AG09309 (cell line): ENCODE results near the gene ACYP1.

Experiments
- DNase-seq: peaks from one replicate; pipeline ENCODE4 v3.0.0-alpha.2; 2010; ENCODE audit warnings: low read depth
- H3K4me3 ChIP-seq: 2 replicates; pipeline ENCODE4 v1.5.1; 2011; ENCODE audit warnings: mild to moderate bottlenecking, low read depth, low read length, moderate library complexity; ENCODE audit not compliant: control insufficient read depth
- TF ChIP-seq, protein P1 (sequence below): IDR thresholded peaks from 2 replicates; pipeline ENCODE4 v1.5.1; 2011; ENCODE audit warnings: mild to moderate bottlenecking, low read depth, low read length, inconsistent platforms; ENCODE audit not compliant: insufficient read depth, control insufficient read depth; ENCODE audit errors: missing control alignments

The ACYP1 gene

DNA sequence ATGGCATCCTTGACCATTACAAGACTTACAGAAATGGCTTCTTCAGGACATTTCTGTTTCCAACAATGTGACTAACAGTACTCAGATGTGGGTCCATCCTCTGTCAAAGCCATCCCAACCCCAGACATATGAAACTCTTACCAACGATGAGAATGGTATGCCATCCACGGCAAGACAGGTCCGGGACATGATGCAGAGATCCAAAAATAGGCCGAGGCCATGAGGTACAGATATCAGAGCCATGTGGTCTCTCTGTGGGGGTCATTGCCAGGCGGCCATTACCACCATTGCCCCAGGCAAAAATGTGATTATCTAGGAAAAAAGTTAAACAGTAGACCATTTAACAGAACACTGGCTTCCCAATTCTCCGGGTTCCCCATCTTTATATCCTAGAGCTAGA, 33.1 kb upstream of the ACYP1 start:
- DNase-seq = no peak
- H3K4me3 ChIP-seq = no peak overlapping the region
- TF ChIP-seq, protein P1, sequence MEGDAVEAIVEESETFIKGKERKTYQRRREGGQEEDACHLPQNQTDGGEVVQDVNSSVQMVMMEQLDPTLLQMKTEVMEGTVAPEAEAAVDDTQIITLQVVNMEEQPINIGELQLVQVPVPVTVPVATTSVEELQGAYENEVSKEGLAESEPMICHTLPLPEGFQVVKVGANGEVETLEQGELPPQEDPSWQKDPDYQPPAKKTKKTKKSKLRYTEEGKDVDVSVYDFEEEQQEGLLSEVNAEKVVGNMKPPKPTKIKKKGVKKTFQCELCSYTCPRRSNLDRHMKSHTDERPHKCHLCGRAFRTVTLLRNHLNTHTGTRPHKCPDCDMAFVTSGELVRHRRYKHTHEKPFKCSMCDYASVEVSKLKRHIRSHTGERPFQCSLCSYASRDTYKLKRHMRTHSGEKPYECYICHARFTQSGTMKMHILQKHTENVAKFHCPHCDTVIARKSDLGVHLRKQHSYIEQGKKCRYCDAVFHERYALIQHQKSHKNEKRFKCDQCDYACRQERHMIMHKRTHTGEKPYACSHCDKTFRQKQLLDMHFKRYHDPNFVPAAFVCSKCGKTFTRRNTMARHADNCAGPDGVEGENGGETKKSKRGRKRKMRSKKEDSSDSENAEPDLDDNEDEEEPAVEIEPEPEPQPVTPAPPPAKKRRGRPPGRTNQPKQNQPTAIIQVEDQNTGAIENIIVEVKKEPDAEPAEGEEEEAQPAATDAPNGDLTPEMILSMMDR = no peak

DNA sequence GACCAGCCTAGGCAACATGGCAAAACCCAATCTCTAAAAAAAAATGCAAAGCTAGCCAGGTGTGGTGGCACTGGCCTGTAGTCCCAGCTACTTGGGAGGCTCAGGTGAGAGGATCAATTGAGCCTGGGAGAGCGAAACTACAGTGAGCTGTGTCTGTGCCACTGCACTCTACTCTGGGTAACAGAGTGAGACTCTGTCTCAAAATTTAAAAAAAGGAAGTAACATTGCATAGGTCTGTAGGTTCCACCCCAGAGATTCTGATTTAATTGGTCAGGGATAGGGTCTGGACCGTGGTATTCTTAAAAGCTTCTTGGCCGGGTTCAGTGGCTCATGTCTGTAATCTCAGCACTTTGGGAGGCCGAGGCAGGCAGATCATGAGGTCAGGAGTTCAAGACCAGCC, 31.9 kb upstream of the ACYP1 start:
- TF ChIP-seq, protein P1 = no peak
- no peak for DNase-seq
- H3K4me3 ChIP-seq = no peak overlapping the region

DNA sequence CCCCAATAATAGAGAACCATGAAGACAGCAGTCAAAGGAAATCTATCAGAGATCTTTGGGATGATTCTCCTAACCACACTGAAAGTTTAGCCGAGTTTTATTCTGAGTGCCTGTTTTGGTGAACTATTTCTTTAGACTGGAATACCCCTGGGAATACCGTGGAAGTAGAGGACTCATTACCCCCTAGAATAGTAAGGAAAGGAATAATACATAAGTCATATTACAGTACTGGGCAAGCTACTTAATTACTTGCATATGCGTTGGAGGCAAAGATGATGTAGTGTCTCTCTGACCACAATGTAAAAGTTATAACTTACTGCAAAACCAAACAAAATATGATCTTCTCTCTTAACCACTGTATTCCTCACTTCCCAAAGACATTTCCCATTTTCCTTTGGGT, 31.1 kb upstream of the ACYP1 start:
- TF ChIP-seq, protein P1 = no peak
- H3K4me3 ChIP-seq = no peak overlapping the region
- DNase-seq = peak; percentile 32

DNA sequence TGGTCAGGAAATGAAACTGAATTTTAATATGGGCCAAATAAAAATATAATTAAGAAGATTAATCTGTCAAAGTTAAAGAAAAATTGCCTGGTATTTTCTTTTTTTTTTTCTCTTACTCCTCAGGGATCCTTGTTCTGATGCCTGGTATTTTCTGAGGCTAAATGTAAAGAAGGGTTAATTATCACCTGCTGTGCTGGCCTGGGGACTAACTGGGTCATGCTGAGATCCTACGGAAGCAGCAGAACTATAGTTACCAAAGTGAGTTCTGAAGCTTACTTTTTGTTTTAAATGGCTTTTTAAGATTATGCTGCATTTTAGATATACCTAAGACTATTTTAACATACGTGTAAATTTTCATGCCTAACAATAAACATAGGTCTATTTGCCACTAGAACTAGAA, 28.9 kb upstream of the ACYP1 start:
- TF ChIP-seq, protein P1 = no peak
- no peak overlapping the region for H3K4me3 ChIP-seq
- DNase-seq = no peak

DNA sequence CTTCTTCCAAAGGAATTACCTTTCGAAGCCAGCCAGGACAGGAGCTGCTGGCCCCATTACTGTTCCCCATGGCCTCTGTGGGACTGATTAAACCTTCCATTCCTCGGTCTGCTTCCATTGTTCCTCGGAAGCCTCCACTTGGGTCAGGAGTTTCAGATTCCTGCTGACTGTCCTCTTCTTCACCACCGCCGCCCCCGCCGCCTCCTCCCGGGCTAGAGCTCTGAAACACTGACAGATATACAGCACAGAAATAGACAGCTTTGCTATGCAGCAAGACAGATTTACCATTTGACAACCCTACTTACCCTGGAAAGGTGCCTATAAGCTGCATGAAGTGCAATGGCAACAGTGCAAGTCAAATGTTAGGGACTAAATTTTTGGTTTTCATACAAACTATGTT, 27.4 kb upstream of the ACYP1 start:
- no peak for DNase-seq
- no peak overlapping the region for H3K4me3 ChIP-seq
- TF ChIP-seq, protein P1 = no peak

DNA sequence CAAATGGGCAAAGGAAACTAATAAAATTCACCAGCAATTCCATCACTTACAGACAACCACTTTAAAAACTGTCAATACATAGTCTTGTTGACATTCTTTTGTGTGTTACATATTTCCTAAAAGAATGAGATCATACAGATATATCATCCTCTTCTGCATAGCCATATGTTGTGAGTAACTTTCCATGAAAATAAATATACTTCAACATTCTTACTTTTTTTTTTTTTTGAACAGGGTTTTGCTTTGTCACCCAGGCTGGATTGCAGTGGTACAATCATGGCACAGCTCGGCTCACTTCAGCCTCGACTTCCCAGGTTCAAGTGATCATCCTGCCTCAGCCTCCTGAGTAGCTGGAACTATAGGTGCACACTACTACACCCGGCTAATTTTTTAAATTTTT, 26.5 kb upstream of the ACYP1 start:
- DNase-seq = no peak
- TF ChIP-seq, protein P1 = no peak
- no peak overlapping the region for H3K4me3 ChIP-seq
